Ureter (tissue), 1 donor: ENCODE data around the gene GATAD2A. TPM values are rescaled to one million over a fixed set of nuclear protein-coding genes. Genes with fewer than 3 reads are reported as not detected.

Source experiments
- DNase-seq: peaks from one replicate; pipeline ENCODE4 v3.0.0-alpha.2; 2020; ENCODE audit warnings: low spot score
- total RNA-seq: library from RNA; stranded (reverse); gene quantifications from one replicate; pipeline ENCODE4 v1.2.4, GENCODE V29; 2023
- donor health status: DM: yes; HTN: yes; CAD: no.

GATAD2A gene
- total RNA-seq, 1 donor from 2014 or later: 92.7 TPM

DNA sequence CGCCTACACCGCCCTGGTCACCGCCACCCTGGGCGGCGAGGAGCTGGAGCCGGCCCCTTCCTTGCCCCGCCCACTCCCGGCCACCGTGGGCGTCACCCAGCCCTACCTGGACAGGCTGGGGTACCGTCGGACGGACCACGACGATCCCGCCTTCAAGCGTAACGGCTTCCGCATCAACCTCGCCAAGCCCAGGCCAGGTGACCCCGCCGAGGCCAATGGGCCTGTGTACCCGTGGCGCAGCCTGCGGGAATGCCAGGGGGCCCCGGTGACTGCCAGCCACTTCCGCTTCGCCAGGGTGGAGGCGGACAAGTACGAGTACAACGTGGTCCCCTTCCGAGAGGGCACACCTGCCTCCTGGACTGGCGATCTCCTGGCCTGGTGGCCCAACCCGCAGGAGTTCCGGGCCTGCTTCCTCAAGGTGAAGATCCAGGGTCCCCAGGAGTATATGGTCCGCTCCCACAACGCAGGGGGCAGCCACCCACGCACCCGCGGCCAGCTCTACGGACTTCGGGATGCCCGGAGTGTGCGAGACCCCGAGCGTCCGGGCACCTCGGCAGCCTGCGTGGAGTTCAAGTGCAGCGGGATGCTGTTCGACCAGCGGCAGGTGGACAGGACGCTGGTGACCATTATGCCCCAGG is 139.6 kb downstream of the GATAD2A start:
- DNase-seq: no peak

- no peak for DNase-seq
These were observed 140.2 kb downstream of the GATAD2A start for GRCh38 chr19:19545707-19546106.

GRCh38 chr19:19546751-19547162 is 141.3 kb downstream of the GATAD2A start:
- no peak for DNase-seq

DNA sequence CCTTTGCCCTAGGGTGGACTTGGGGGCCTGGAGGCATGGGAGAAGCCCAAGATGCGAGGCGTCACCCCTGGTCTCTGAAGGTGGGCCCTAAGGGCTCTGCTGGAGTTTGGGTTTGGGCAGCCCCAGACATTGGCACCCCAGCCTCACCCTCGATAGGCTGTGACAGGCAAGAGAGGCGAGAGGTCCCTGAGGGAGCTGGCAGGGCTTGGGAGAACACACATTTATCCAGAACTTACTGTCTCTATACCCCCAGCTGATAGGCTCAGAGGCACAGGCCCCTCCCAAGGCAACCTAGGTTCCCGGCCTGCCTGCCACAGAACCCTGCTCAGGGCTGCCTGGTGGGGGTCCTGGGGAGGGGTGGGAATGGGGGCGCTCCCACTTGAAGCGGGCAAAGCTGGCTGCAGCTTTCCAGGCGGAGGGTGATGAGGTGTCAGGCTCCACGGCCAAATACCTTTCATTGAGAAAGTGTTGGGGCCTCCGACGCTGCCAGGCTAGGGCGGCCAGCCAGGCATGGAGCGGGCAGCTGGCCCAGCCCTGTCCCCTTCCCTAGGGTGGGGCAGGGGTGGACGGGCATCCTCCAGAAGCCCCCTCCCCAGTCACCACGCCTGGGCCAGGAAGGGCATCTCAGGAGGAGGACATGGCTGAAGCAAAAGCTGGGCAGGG is 142.3 kb downstream of the GATAD2A start:
- DNase-seq: no peak

- no peak for DNase-seq
These were observed 143.7 kb downstream of the GATAD2A start for GRCh38 chr19:19548915-19549759.

- no peak for DNase-seq
These were observed 144.5 kb downstream of the GATAD2A start for GRCh38 chr19:19549804-19550464.

DNA sequence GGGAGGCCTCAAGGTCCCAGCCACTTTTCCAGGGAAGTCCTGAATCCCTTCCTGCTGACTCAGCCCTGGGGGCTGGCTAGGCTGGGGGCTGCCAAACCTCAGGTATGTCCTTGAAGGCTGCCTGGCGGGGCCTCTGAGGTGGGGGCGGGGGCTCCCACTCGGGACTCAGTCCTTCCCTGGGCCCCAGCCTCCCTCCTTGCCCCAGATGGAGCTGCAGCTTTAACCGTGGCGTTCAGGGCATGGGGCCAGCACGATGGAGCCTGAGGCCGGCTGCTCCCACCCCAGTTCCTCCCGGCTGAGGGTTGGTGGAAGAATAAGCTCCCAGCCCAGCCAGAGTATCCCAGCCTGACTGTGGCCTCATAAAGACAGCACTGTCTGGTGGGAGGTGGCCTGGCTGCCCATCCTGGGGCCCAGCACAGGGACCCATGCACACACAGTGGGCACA is 145.0 kb downstream of the GATAD2A start:
- DNase-seq: no peak

DNA sequence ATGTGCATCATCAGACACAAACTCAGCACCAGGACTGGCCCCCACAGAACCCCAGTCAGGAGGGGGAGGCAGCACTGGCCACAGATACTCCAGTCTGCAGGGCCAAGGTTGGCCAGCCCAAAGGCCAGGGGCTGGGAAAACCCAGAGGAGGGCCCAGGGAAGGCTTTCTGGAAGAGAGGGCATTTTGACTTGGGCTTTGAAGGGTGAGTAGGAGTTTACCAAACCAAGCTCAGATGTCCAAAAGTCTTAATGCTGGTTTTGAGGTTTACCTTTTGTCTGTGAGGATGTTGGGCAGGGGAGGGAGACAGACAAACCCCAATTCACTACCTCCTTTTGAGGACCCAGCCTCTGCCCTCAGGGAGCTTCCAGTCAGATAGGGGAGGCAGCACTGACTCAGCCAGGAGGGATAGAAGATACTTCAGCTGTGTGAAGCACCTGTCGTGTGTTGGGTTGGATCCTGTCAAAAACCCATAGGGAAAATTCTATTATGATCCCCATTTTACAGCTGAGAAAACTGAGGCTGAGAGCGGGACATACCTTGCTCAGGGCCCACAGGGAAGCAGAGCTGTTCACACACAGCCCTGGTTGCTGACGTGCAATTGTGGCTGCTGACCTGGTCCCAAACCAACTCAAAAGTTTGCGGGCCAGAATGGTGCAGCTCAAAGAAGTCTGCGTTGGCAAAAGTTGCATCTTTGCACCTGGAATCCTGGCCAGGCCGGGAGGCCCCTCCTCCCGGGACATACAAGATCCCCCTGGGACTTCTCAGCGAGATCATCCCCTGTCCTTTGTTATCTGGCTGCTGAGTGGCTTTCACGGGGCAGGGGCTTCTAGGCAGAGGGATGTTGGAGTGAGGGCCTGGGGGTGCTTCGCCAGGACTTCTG is 145.7 kb downstream of the GATAD2A start:
- no peak for DNase-seq

DNA sequence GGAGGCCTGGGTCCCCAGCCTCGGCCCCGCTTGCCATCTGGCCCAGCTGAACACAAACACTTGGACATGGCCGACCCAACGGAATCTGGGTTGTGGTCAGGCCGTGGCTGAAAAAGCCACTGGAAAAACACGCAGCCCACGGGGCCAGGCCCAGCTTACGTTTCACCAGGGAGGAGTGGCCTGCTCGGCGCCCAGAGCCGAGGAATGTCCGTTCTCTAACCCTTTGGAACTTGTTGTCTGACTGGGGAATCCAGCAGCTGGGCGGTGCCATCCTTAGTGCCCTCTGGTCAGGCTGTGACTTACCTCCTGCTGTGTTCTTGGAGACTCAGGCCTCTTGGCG is 146.3 kb downstream of the GATAD2A start:
- DNase-seq: no peak

DNA sequence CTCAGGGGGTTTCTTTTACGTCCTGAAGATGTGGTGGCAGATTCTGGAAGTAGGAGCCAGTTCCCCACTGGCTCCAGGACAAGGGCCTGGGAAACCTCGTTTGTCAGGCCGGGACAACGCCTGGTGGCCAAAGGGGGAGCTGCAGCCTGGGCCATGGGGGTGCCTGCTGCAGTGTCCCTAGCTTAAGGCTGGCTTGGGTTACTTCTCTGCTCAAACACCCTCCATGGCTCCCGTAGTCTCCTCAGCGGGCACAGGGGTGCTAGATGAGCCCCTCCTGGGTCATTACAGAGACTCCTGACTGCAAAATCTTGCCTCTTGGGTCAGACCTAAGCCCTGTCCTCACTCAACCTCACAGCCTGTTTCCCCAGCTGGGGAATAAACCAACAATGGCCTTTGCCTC is 147.3 kb downstream of the GATAD2A start:
- DNase-seq: no peak

- no peak for DNase-seq
These were observed 148.2 kb downstream of the GATAD2A start for GRCh38 chr19:19553670-19554069.

DNA sequence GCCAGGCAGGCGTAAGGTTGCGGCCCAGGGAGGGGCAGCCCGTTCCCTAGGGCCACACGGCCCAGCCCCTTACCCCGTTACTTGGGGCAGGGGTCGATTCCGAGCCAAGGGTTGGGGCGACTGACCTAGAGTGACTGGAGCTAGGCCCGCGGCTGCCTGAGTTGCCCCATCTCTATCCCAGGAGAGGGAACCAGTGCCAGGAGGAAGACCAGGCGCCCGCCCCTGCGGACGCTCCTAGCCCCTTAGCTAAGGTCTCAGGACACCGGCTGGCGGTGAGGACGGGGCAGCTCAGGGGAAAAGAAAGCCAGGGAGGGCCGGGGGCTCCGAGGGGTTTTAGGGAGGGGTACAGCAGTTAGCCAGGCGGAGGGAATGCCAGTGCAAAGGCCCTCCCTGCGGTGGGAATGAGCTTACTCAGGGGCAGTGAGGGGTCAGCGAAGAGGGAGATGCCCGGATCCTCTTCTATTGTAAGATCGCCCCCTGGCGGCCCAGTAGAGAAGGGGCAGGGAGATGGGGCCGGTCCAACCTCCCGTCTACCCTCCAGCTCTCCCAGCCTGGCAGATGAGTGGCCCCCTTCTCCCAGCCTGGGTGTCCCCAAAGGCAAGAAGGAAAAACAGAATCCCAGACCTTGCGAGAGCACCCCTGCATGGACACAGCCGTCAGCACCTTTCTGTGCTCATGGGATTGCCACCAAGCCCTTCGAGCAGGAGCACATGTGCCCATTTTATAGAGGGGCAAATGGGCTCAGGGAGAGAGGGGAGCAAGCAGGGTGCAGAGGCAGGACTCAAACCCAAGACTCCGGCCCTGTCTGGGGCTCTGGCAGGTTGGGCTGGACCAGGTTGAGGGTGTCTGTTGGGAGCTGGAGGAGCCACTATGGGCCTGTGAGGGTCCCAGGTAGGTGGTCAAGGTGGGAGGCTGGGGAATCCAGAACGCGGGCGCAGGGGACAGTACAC is 148.9 kb downstream of the GATAD2A start:
- DNase-seq: no peak

GRCh38 chr19:19558055-19558454 is 152.6 kb downstream of the GATAD2A start:
- DNase-seq: no peak

Other genes starting within 250 kb of the GATAD2A start
- gene MEF2B, start 235.4 kb upstream of the GATAD2A start, total RNA-seq: 4.4 TPM
- 58.0 TPM for gene BORCS8, start 213.5 kb upstream of the GATAD2A start, total RNA-seq
- 50.6 TPM for gene RFXANK, start 213.4 kb upstream of the GATAD2A start, total RNA-seq
- 24.1 TPM for gene NR2C2AP, start 202.3 kb upstream of the GATAD2A start, total RNA-seq
- gene NCAN, start 193.7 kb upstream of the GATAD2A start, total RNA-seq: not detected
- gene TM6SF2, start 132.4 kb upstream of the GATAD2A start, total RNA-seq: 1.8 TPM
- 51.8 TPM for gene SUGP1, start 85.2 kb upstream of the GATAD2A start, total RNA-seq
- gene MAU2, start 84.8 kb upstream of the GATAD2A start, total RNA-seq: 87.4 TPM
- gene TSSK6, start 109.9 kb downstream of the GATAD2A start, total RNA-seq: 3.4 TPM
- gene NDUFA13, start 110.5 kb downstream of the GATAD2A start, total RNA-seq: 369 TPM
- gene YJEFN3, start 123.2 kb downstream of the GATAD2A start, total RNA-seq: 14.1 TPM
- 2.3 TPM for gene CILP2, start 132.6 kb downstream of the GATAD2A start, total RNA-seq
- gene PBX4, start 213.0 kb downstream of the GATAD2A start, total RNA-seq: 12.7 TPM
- gene LPAR2, start 222.5 kb downstream of the GATAD2A start, total RNA-seq: 28.6 TPM
- gene GMIP, start 238.0 kb downstream of the GATAD2A start, total RNA-seq: 25.0 TPM